Neural progenitor cell (in vitro differentiated cells): ENCODE data around the gene GKN2. TPM values are rescaled to one million over a fixed set of nuclear protein-coding genes. Genes with fewer than 3 reads are reported as not detected.

Experiments
- DNase-seq: peaks from one replicate; pipeline ENCODE4 v3.0.0-alpha.2; 2016; ENCODE audit warnings: low spot score
- H2AFZ ChIP-seq: fragments of 200-600 bp; sonication (generic); replicated peaks from 2 replicates; pipeline ENCODE4 v1.6.1; 2016; ENCODE audit warnings: antibody characterized with exemption
- H3F3A ChIP-seq: fragments of 200-600 bp; sonication (generic); 2 replicates; pipeline ENCODE4 v1.6.1; 2016; ENCODE audit warnings: antibody characterized with exemption, low read depth
- H3K27ac ChIP-seq: fragments of 200-600 bp; sonication (generic); 2 replicates; pipeline ENCODE4 v1.5.1; 2016; ENCODE audit warnings: mild to moderate bottlenecking
- H3K27me3 ChIP-seq: fragments of 200-600 bp; sonication (generic); 2 replicates; pipeline ENCODE4 v1.6.1; 2016; ENCODE audit warnings: mild to moderate bottlenecking, moderate library complexity
- H3K36me3 ChIP-seq: fragments of 200-600 bp; sonication (generic); 2 replicates; pipeline ENCODE4 v1.5.1; 2016
- H3K4me1 ChIP-seq: fragments of 200-600 bp; sonication (generic); 2 replicates; pipeline ENCODE4 v1.6.1; 2016; ENCODE audit warnings: mixed run types
- H3K4me2 ChIP-seq: fragments of 200-600 bp; sonication (generic); 2 replicates; pipeline ENCODE4 v1.6.1; 2016
- H3K4me3 ChIP-seq: fragments of 200-600 bp; sonication (generic); 2 replicates; pipeline ENCODE4 v1.5.1; 2016
- H3K79me2 ChIP-seq: fragments of 200-600 bp; sonication (generic); 2 replicates; pipeline ENCODE4 v1.6.1; 2016; ENCODE audit warnings: low read depth
- H3K9ac ChIP-seq: fragments of 200-600 bp; sonication (generic); 2 replicates; pipeline ENCODE4 v1.6.1; 2016
- H3K9me3 ChIP-seq: fragments of 200-600 bp; sonication (generic); 2 replicates; pipeline ENCODE4 v1.5.1; 2016; ENCODE audit warnings: low read depth
- H4K20me1 ChIP-seq: fragments of 200-600 bp; sonication (generic); 2 replicates; pipeline ENCODE4 v1.6.1; 2016; ENCODE audit warnings: low read depth
- H3K27ac Mint-ChIP-seq: 3 replicates; pipeline ENCODE4 v1.8.0; 2021; ENCODE audit warnings: mixed read lengths
- H3K27me3 Mint-ChIP-seq: 2 replicates; pipeline ENCODE4 v1.8.0; 2022; ENCODE audit warnings: low read depth, mild to moderate bottlenecking, inconsistent platforms, moderate library complexity, mixed read lengths; ENCODE audit not compliant: insufficient read depth
- H3K36me3 Mint-ChIP-seq: 3 replicates; pipeline ENCODE4 v1.8.0; 2021; ENCODE audit warnings: mixed read lengths
- H3K4me1 Mint-ChIP-seq: 3 replicates; pipeline ENCODE4 v1.8.0; 2021; ENCODE audit warnings: mixed read lengths
- H3K4me3 Mint-ChIP-seq: 3 replicates; pipeline ENCODE4 v1.8.0; 2021; ENCODE audit warnings: mild to moderate bottlenecking, moderate library complexity, mixed read lengths
- H3K9me3 Mint-ChIP-seq: 3 replicates; pipeline ENCODE4 v1.8.0; 2020; ENCODE audit warnings: mixed read lengths
- EZH2 ChIP-seq: fragments of 200-600 bp; sonication (generic); IDR thresholded peaks from 2 replicates; pipeline ENCODE4 v1.6.1; 2017; ENCODE audit warnings: antibody characterized with exemption, mild to moderate bottlenecking, moderate library complexity
- EZH2phosphoT487 ChIP-seq: fragments of 200-600 bp; sonication (generic); IDR thresholded peaks from 2 replicates; pipeline ENCODE4 v1.6.1; 2017; ENCODE audit warnings: antibody characterized with exemption
- total RNA-seq: library from RNA; depleted of rRNA; stranded (reverse); fragments of >200 nt; gene quantifications from 2 replicates; pipeline ENCODE4 v1.2.3, GENCODE V29; 2015; ENCODE audit warnings: low replicate concordance
- TF ChIP-seq, protein P1 (sequence below): fragments of 200-600 bp; sonication (generic); IDR thresholded peaks from 2 replicates; pipeline ENCODE4 v1.5.1; 2017; ENCODE audit warnings: antibody characterized with exemption, mild to moderate bottlenecking

The GKN2 gene
- total RNA-seq, 1 donor from 2014 or later = not detected

GRCh38 chr2:68911246-68911645, 41.4 kb downstream of the GKN2 start:
- no peak overlapping the region for H2AFZ ChIP-seq
- H3K27ac Mint-ChIP-seq = no peak overlapping the region

DNA sequence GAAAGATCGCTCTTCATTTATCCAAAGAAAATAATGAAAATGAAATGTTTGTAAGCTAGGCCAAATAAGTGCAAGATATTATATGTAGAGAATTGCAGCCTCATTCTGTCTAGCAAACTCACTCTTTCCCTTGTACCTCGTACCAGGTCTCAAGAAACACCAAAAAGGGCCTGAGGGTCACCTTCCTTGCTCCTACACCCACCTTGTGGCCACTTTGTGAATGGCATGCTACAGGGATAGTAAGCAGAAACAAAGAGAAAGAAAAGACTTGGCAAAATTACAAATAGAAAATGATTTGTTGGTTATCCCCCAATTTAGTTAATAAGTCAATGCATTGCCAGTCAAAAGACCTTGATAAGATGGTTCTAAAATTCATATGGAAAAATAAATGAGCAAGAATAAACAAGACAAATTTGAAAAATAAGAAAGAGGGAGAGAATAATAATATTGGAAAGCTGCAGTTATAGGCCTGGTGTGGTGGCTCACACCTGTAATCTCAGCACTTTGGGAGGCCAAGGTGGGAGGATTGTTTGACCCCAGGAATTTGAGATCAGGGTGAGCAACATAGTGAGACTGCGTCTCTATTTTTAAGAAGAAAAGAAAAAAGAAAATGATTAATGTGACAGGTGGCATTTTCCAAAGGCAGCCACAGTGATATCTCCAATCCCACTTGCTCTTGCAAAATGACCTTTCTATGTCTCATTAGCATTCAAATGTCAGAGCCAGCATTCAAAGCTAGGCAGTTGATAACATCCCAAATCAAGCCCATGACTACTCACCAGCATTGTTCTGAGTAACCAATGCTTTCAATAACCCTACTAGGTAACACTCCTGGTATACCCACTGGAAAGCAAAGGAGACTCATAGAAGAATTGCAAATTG, 42.7 kb downstream of the GKN2 start:
- H3K9me3 ChIP-seq = no peaks in the 10 kb centered on the region
- no peak overlapping the region for H3K4me3 Mint-ChIP-seq
- no peak overlapping the region for H3K4me3 ChIP-seq
- H3K36me3 Mint-ChIP-seq = no peaks in the 10 kb centered on the region
- no peaks in the 10 kb centered on the region for H3K27me3 ChIP-seq
- H3K4me1 Mint-ChIP-seq = peaks cover 2% of the 10 kb centered on the region
- H3K79me2 ChIP-seq = no peaks in the 10 kb centered on the region
- no peak overlapping the region for H3K9ac ChIP-seq
- no peak overlapping the region for H3K4me2 ChIP-seq
- no peaks in the 10 kb centered on the region for H3K36me3 ChIP-seq
- no peak overlapping the region for H3K27ac ChIP-seq
- H3K27ac Mint-ChIP-seq = no peak overlapping the region
- H2AFZ ChIP-seq = peak overlapping the region; percentile 54
- no peaks in the 10 kb centered on the region for H3K27me3 Mint-ChIP-seq
- no peaks in the 10 kb centered on the region for H3K9me3 Mint-ChIP-seq
- H3F3A ChIP-seq = no peaks in the 10 kb centered on the region
- peaks cover 3% of the 10 kb centered on the region for H3K4me1 ChIP-seq
- H4K20me1 ChIP-seq = no peaks in the 10 kb centered on the region
- no peak for TF ChIP-seq EZH2phosphoT487
- TF ChIP-seq EZH2 = no peak
- TF ChIP-seq, protein P1, sequence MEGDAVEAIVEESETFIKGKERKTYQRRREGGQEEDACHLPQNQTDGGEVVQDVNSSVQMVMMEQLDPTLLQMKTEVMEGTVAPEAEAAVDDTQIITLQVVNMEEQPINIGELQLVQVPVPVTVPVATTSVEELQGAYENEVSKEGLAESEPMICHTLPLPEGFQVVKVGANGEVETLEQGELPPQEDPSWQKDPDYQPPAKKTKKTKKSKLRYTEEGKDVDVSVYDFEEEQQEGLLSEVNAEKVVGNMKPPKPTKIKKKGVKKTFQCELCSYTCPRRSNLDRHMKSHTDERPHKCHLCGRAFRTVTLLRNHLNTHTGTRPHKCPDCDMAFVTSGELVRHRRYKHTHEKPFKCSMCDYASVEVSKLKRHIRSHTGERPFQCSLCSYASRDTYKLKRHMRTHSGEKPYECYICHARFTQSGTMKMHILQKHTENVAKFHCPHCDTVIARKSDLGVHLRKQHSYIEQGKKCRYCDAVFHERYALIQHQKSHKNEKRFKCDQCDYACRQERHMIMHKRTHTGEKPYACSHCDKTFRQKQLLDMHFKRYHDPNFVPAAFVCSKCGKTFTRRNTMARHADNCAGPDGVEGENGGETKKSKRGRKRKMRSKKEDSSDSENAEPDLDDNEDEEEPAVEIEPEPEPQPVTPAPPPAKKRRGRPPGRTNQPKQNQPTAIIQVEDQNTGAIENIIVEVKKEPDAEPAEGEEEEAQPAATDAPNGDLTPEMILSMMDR = peak; percentile 87
- DNase-seq = peak; percentile 84

More at GRCh38 chr2:68911246-68911645, 41.4 kb downstream of the GKN2 start:
- H3K9me3 ChIP-seq = no peaks in the 10 kb centered on the region
- no peak for DNase-seq
- H4K20me1 ChIP-seq = no peaks in the 10 kb centered on the region
- Mint-ChIP-seq H3K27me3 (no peaks in the 10 kb centered on the region), H3K4me1 (peaks cover 2% of the 10 kb centered on the region), H3K9me3 (no peaks in the 10 kb centered on the region), H3K36me3 (no peaks in the 10 kb centered on the region), H3K4me3 (no peak overlapping the region)
- no peak overlapping the region for H3K9ac ChIP-seq
- no peak overlapping the region for H3K4me3 ChIP-seq
- no peak for TF ChIP-seq EZH2phosphoT487
- TF ChIP-seq EZH2 = no peak
- TF ChIP-seq, protein P1 = no peak
- no peaks in the 10 kb centered on the region for H3F3A ChIP-seq
- H3K79me2 ChIP-seq = no peaks in the 10 kb centered on the region
- H3K27ac ChIP-seq = no peak overlapping the region
- no peaks in the 10 kb centered on the region for H3K27me3 ChIP-seq
- no peaks in the 10 kb centered on the region for H3K36me3 ChIP-seq
- no peak overlapping the region for H3K4me2 ChIP-seq
- H3K4me1 ChIP-seq = peaks cover 3% of the 10 kb centered on the region

DNA sequence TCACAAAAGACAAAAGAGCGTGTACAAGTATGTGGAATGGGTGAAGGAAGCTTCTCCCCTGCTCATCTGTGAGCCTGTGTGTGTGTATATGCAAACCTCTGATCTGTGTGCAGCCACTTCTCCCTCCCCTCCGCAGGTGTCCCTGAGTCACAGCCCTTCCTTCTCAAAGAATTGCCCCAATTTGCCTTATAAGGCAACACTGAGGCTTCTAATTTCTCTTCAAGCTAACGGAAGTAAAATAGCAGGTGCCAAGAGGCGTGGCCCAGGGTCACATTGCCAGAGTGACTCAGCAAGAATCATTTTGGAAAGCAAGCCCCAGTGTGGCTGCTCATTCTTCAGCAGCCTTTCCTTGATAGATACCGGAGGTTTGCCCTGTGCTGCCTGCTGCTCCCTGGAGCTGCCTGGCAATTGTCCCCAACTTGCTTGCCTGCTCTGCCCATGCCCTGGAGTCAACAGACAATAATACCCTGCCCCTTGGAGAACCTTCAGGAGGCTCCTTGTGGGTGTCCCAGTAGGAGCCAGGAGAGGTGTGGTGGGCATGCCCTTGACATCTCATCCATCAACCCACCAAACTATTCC, 44.2 kb downstream of the GKN2 start:
- Histone ChIP-seq H4K20me1 (no peaks in the 10 kb centered on the region), H3K9ac (no peak overlapping the region), H3K4me3 (no peak overlapping the region), H3F3A (no peaks in the 10 kb centered on the region), H3K4me1 (peaks cover 3% of the 10 kb centered on the region), H3K4me2 (no peak overlapping the region), H3K27ac (no peak overlapping the region), H2AFZ (peak overlapping the region; percentile 47), H3K79me2 (no peaks in the 10 kb centered on the region), H3K36me3 (no peaks in the 10 kb centered on the region), H3K9me3 (no peaks in the 10 kb centered on the region), H3K27me3 (no peaks in the 10 kb centered on the region)
- Mint-ChIP-seq H3K36me3 (no peaks in the 10 kb centered on the region), H3K4me3 (no peak overlapping the region), H3K9me3 (no peaks in the 10 kb centered on the region), H3K27me3 (no peaks in the 10 kb centered on the region), H3K4me1 (peaks cover 2% of the 10 kb centered on the region), H3K27ac (no peak overlapping the region)
- peak; percentile 15 for DNase-seq
- TF ChIP-seq, protein P1 = no peak
- no peak for TF ChIP-seq EZH2phosphoT487
- TF ChIP-seq EZH2 = no peak
